Panc1 (cell line): ENCODE measurements around the gene OPRD1.

ENCODE experiments used
- POLR2AphosphoS5 ChIP-seq: IDR thresholded peaks from 2 replicates; pipeline ENCODE4 v1.6.1; 2012; ENCODE audit warnings: mild to moderate bottlenecking, low read depth, low read length, moderate library complexity
- SIN3A ChIP-seq: IDR thresholded peaks from 2 replicates; pipeline ENCODE4 v1.6.1; 2012; ENCODE audit warnings: low read depth, mild to moderate bottlenecking, low read length, moderate library complexity, borderline replicate concordance; ENCODE audit not compliant: insufficient read depth
- TF ChIP-seq, protein P1 (sequence below): fragments of 450-650 bp; IDR thresholded peaks from 2 replicates; pipeline ENCODE4 v1.5.1; 2017; ENCODE audit warnings: mild to moderate bottlenecking
- TF ChIP-seq, protein P2 (sequence below), 2 experiments: IDR thresholded peaks; 2 replicates each; pipeline ENCODE4 v1.6.1; 2011 to 2012; ENCODE audit warnings: low read depth in 2 of 2, control low read depth in 1 of 2, low read length in 1 of 2, mild to moderate bottlenecking in 1 of 2, moderate library complexity in 1 of 2; ENCODE audit not compliant: insufficient read depth in 1 of 2

DNA sequence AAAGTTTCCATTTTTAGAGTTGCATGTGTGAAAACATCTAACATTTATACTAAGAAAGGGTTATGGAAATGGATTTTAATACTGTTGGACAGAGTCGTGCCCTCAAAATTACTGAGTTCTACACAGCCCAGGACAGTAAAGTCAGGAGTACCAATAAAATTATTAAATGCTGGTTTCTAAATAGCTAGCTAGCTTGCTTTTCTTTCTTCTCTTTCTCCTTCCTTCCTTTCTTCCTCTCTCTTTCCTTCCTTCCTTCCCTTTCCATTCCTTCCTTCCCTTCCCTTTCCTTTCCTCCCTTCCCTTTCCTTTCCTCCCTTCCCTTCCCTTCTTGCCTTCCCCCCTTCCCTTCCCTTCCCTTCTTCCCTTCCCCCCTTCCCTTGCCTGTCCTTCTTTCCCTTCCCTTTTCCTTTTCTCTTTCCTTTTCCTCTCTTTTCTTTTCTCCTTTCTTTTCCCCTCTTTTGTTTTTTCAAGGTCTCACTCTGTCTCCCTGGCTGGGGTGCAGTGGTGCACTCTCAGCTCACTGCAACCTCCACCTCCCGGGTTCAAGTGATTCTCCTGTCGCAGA lies 41.3 kb upstream of the OPRD1 start:
- TF ChIP-seq POLR2AphosphoS5 = no peak
- TF ChIP-seq, protein P1, sequence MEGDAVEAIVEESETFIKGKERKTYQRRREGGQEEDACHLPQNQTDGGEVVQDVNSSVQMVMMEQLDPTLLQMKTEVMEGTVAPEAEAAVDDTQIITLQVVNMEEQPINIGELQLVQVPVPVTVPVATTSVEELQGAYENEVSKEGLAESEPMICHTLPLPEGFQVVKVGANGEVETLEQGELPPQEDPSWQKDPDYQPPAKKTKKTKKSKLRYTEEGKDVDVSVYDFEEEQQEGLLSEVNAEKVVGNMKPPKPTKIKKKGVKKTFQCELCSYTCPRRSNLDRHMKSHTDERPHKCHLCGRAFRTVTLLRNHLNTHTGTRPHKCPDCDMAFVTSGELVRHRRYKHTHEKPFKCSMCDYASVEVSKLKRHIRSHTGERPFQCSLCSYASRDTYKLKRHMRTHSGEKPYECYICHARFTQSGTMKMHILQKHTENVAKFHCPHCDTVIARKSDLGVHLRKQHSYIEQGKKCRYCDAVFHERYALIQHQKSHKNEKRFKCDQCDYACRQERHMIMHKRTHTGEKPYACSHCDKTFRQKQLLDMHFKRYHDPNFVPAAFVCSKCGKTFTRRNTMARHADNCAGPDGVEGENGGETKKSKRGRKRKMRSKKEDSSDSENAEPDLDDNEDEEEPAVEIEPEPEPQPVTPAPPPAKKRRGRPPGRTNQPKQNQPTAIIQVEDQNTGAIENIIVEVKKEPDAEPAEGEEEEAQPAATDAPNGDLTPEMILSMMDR = no peak
- TF ChIP-seq, protein P2, sequence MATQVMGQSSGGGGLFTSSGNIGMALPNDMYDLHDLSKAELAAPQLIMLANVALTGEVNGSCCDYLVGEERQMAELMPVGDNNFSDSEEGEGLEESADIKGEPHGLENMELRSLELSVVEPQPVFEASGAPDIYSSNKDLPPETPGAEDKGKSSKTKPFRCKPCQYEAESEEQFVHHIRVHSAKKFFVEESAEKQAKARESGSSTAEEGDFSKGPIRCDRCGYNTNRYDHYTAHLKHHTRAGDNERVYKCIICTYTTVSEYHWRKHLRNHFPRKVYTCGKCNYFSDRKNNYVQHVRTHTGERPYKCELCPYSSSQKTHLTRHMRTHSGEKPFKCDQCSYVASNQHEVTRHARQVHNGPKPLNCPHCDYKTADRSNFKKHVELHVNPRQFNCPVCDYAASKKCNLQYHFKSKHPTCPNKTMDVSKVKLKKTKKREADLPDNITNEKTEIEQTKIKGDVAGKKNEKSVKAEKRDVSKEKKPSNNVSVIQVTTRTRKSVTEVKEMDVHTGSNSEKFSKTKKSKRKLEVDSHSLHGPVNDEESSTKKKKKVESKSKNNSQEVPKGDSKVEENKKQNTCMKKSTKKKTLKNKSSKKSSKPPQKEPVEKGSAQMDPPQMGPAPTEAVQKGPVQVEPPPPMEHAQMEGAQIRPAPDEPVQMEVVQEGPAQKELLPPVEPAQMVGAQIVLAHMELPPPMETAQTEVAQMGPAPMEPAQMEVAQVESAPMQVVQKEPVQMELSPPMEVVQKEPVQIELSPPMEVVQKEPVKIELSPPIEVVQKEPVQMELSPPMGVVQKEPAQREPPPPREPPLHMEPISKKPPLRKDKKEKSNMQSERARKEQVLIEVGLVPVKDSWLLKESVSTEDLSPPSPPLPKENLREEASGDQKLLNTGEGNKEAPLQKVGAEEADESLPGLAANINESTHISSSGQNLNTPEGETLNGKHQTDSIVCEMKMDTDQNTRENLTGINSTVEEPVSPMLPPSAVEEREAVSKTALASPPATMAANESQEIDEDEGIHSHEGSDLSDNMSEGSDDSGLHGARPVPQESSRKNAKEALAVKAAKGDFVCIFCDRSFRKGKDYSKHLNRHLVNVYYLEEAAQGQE (IDR thresholded peaks at IDR 0.05; ENCODE audit: insufficient read depth in 1 of 2, low read depth in 2 of 2, low read length in 1 of 2) = no peak
- no peak for TF ChIP-seq SIN3A
